Stimulated activated naive CD8-positive, alpha-beta T cell treated with anti-CD3 and anti-CD28 coated beads, Interleukin-15, amount 100 ng/mL, for 72 hours (primary cell): ENCODE data around the gene MINDY4B.
A peak's percentile ranks its signal among the peaks of the same experiment; 100 is the strongest.
"Not testable (repeated sequence)": the region's sequence is repeated elsewhere in the genome, so short reads cannot be mapped to it uniquely, and the experiment has no call there.

Experiments
- ATAC-seq: fragments of 150-1000 bp; cut with Tn5 transposase; 2 replicates; pipeline ENCODE4 v1.10.0; 2021; ENCODE audit warnings: mild to moderate bottlenecking, moderate library complexity
- DNase-seq, 2 donors: peaks; one replicate each; pipeline ENCODE4 v3.0.0; 2021 to 2022
- H3K27ac Mint-ChIP-seq, 2 donors: one replicate each; pipeline ENCODE4 v1.8.0; 2022; ENCODE audit warnings: mild to moderate bottlenecking in 2 of 2, mixed read lengths in 2 of 2, moderate library complexity in 2 of 2
- H3K27me3 Mint-ChIP-seq: one replicate; pipeline ENCODE4 v1.8.0; 2022; ENCODE audit warnings: mixed read lengths
- H3K4me1 Mint-ChIP-seq: one replicate; pipeline ENCODE4 v1.8.0; 2022; ENCODE audit warnings: mild to moderate bottlenecking, mixed read lengths
- H3K4me3 Mint-ChIP-seq, 2 donors: one replicate each; pipeline ENCODE4 v1.8.0; 2022; ENCODE audit warnings: mild to moderate bottlenecking in 2 of 2, mixed read lengths in 2 of 2, moderate library complexity in 1 of 2
- H3K9me3 Mint-ChIP-seq, 2 donors: one replicate each; pipeline ENCODE4 v1.8.0; 2022; ENCODE audit warnings: mixed read lengths in 2 of 2

Gene MINDY4B

DNA sequence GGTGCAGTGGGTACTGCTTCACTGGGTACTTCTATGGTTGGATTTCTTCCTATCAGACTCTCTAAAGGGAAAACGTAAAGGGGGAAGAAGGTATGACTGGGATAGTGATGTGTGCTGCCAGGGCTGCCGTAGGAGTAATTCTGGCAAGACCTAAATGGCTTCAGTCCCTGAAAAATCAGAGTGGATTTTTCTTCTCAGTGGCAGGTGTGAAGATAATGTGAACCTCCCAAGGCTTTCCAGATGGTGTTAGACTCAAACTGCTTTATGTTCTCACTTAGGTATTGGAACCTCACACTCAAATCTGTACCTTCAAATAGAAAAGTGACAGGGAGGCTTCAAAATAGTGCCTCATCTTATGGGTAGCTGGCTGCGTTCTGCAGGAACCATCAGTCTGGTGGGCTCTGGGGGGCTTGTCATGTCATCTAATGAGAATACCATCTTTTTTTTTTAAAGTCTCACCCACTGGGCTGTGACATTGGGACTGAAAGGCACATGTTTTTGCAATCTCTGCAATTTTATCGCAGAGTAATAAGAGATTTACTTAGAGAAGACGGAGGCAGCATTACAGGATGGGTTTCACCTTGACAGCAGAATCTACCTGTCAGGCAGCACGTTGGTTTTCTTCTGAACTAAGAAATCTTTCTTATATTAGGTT lies 28.5 kb downstream of the MINDY4B start:
- Mint-ChIP-seq H3K4me1 (no peaks in the 10 kb centered on the region), H3K4me3 (no peak overlapping the region), H3K27ac (no peak overlapping the region), H3K9me3 (no peaks in the 10 kb centered on the region), H3K27me3 (no peaks in the 10 kb centered on the region)
- ATAC-seq (no peak), DNase-seq (no peak)

DNA sequence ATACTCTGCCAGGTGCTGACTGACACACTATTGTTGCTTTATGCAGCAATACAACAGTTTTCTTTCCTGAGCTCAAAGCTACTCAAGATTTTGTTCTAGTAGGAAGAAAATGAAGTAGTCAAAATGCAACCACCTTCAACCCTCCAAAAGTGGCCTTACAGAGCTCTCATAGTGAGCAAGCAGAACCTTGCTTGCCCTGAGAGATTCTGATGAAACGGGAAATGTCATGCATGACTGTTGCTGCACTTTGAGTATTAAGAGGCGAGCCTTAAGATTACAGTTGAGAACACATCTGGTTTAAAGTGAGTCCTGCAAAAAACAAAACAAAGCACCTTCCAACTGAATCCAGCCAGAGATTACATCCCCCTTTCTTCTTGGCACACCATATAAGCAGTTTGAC lies 29.7 kb downstream of the MINDY4B start:
- DNase-seq (no peak), ATAC-seq (no peak)
- Mint-ChIP-seq H3K27me3 (no peaks in the 10 kb centered on the region), H3K27ac (no peak overlapping the region), H3K4me1 (no peaks in the 10 kb centered on the region), H3K4me3 (no peak overlapping the region), H3K9me3 (no peaks in the 10 kb centered on the region)

GRCh38 chr3:150874666-150875219 lies 30.5 kb downstream of the MINDY4B start:
- Mint-ChIP-seq H3K27ac (no peak overlapping the region), H3K4me3 (no peak overlapping the region), H3K27me3 (no peaks in the 10 kb centered on the region), H3K4me1 (no peaks in the 10 kb centered on the region), H3K9me3 (no peaks in the 10 kb centered on the region)
- DNase-seq (no peak), ATAC-seq (no peak)

- Mint-ChIP-seq H3K27me3 (peaks cover 18% of the 10 kb centered on the region), H3K9me3 (no peaks in the 10 kb centered on the region), H3K4me1 (no peaks in the 10 kb centered on the region), H3K4me3 (no peak overlapping the region), H3K27ac (no peak overlapping the region)
- no peak for DNase-seq
- ATAC-seq: no peak
Observed at GRCh38 chr3:150871192-150871591, 34.0 kb downstream of the MINDY4B start.

GRCh38 chr3:150870406-150870805 lies 34.8 kb downstream of the MINDY4B start:
- Mint-ChIP-seq H3K4me3 (no peak overlapping the region), H3K27me3 (peaks cover 23% of the 10 kb centered on the region), H3K4me1 (no peaks in the 10 kb centered on the region), H3K9me3 (no peaks in the 10 kb centered on the region), H3K27ac (no peak overlapping the region)
- no peak for DNase-seq
- no peak for ATAC-seq

- Mint-ChIP-seq H3K9me3 (no peaks in the 10 kb centered on the region), H3K4me3 (no peak overlapping the region), H3K27me3 (peaks cover 39% of the 10 kb centered on the region), H3K27ac (no peak overlapping the region), H3K4me1 (peaks cover 10% of the 10 kb centered on the region)
- ATAC-seq: no peak
- no peak for DNase-seq
Observed at GRCh38 chr3:150868282-150868681, 37.0 kb downstream of the MINDY4B start.

GRCh38 chr3:150867434-150867833 lies 37.8 kb downstream of the MINDY4B start:
- H3K9me3 Mint-ChIP-seq: no peaks in the 10 kb centered on the region
- no peak for ATAC-seq
- H3K27ac Mint-ChIP-seq: no peak overlapping the region
- peaks cover 10% of the 10 kb centered on the region for H3K4me1 Mint-ChIP-seq
- DNase-seq: no peak
- no peak overlapping the region for H3K4me3 Mint-ChIP-seq
- H3K27me3 Mint-ChIP-seq: peaks cover 39% of the 10 kb centered on the region

DNA sequence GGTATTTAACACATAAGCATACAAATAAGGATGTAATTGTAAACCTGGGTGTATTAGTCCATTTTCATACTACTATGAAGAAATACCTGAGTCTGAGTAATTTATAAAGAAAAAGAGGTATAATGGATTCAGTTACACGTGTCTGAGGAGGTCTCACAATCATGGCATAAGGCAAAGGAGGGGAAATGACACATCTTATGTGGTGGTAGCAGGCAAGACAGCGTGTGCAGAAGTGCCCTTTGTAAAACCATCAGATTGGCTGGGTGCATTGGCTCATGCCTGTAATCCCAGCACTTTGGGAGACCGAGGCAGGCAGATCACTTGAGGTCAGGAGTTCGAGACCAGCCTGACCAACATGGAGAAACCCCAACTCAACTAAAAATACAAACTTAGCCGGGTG lies 41.3 kb downstream of the MINDY4B start:
- not testable (repeated sequence) for H3K27ac Mint-ChIP-seq, H3K9me3 Mint-ChIP-seq, DNase-seq, ATAC-seq, H3K4me1 Mint-ChIP-seq, H3K4me3 Mint-ChIP-seq
- peaks cover 39% of the 10 kb centered on the region for H3K27me3 Mint-ChIP-seq

GRCh38 chr3:150861851-150862250 lies 43.4 kb downstream of the MINDY4B start:
- ATAC-seq: no peak
- Mint-ChIP-seq H3K9me3 (no peaks in the 10 kb centered on the region), H3K27me3 (peaks cover 32% of the 10 kb centered on the region), H3K4me1 (peaks cover 10% of the 10 kb centered on the region), H3K4me3 (no peak overlapping the region), H3K27ac (no peak overlapping the region)
- no peak for DNase-seq

DNA sequence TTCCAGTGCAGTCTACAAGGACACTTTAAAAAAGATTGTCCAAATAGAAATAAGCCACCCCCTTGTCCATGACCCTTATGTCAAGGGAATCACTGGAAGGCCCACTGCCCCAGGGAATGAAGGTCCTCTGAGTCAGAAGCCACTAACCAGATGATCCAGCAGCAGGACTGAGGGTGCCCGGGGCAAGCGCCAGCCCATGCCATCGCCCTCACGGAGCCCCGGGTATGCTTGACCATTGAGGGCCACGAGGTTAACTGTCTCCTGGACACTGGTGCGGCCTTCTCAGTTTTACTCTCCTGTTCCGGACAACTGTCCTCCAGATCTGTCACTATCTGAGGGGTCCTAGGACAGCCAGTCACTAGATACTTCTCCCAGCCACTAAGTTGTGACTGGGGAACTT lies 47.3 kb downstream of the MINDY4B start:
- ATAC-seq: not testable (repeated sequence)

GRCh38 chr3:150850191-150850590 lies 55.0 kb downstream of the MINDY4B start:
- Mint-ChIP-seq H3K4me1 (no peaks in the 10 kb centered on the region), H3K4me3 (no peak overlapping the region), H3K9me3 (peaks cover 6 to 10% of the 10 kb centered on the region in 2 donors), H3K27ac (no peak overlapping the region), H3K27me3 (peaks cover 11% of the 10 kb centered on the region)
- no peak for ATAC-seq
- DNase-seq: no peak

More for the DNA sequence above, 47.3 kb downstream of the MINDY4B start:
- H3K4me1 Mint-ChIP-seq, H3K9me3 Mint-ChIP-seq, DNase-seq, H3K4me3 Mint-ChIP-seq, H3K27ac Mint-ChIP-seq: not testable (repeated sequence)
- peaks cover 24% of the 10 kb centered on the region for H3K27me3 Mint-ChIP-seq

DNA sequence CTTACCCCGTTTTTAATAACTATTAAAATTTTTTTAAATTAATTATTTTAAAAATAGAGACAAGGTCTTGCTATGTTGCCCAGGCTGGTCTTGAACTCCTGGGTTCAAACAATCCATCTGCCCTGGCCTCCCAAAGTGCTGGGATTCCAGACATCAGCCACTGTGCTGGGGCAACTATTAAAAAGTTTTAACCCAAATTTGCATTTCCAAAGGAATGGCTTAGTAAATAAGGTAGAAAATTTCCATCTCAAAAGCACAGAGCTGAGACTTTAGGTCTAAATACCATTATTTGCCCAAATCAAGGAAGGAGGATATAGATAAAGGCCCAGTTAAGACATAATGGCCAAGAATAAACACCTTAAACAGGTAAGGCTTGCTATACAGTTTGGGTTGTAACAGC lies 56.4 kb downstream of the MINDY4B start:
- no peak for ATAC-seq
- H3K27me3 Mint-ChIP-seq: no peaks in the 10 kb centered on the region
- no peaks in the 10 kb centered on the region for H3K4me1 Mint-ChIP-seq
- H3K27ac Mint-ChIP-seq: no peak overlapping the region
- no peak for DNase-seq
- no peak overlapping the region for H3K4me3 Mint-ChIP-seq
- peaks cover 6 to 10% of the 10 kb centered on the region in 2 donors for H3K9me3 Mint-ChIP-seq

DNA sequence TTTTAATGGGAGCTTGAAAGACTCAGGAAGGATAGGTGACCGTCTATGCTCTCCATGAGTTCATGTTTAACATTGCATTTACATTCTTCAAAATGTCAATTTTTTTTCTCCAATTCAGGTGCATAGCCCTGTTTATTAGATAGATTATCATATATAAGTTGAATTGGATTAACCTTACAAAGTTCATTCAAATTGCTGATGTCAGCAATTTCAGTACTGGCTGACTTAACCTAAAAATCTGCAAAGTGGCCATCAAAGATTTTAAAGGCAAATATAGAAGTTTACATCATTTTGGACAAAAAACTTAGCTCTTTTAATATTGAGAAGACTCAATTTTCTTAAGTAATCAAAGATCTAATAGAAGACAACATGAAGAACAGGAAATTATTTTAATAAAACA lies 57.8 kb downstream of the MINDY4B start:
- no peak overlapping the region for H3K4me3 Mint-ChIP-seq
- H3K27me3 Mint-ChIP-seq: peaks cover 7% of the 10 kb centered on the region
- DNase-seq (no peak), ATAC-seq (no peak)
- no peaks in the 10 kb centered on the region for H3K4me1 Mint-ChIP-seq
- H3K27ac Mint-ChIP-seq: no peak overlapping the region
- H3K9me3 Mint-ChIP-seq: peaks cover 6 to 10% of the 10 kb centered on the region in 2 donors

GRCh38 chr3:150844484-150844883 lies 60.8 kb downstream of the MINDY4B start:
- DNase-seq: no peak
- Mint-ChIP-seq H3K9me3 (no peaks in the 10 kb centered on the region), H3K27me3 (peaks cover 23% of the 10 kb centered on the region)

DNA sequence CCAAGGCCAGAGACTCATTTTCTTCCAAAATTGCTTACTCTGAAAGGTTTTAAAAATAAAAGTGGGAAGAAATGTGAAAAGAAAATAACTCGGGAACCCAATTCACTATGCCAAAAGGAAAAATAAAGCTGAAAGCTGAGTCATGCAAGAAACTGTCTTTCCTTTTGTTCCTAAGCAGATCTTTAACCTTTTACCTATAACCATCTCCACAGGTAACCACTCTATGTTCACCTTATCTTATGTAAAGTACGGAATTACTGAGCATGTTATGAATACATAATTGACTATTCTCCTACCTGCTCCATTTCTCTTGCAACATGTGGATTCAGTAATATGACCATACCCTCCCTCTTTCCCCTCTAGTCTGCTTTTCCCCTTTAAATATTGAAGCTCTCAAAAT lies 62.0 kb downstream of the MINDY4B start:
- Mint-ChIP-seq H3K27me3 (peaks cover 32% of the 10 kb centered on the region), H3K9me3 (no peaks in the 10 kb centered on the region), H3K4me1 (no peaks in the 10 kb centered on the region), H3K4me3 (no peak overlapping the region), H3K27ac (no peak overlapping the region)
- no peak for DNase-seq
- ATAC-seq: no peak

More at GRCh38 chr3:150844484-150844883, 60.8 kb downstream of the MINDY4B start:
- H3K4me1 Mint-ChIP-seq: no peaks in the 10 kb centered on the region
- ATAC-seq: no peak
- H3K27ac Mint-ChIP-seq: no peak overlapping the region
- H3K4me3 Mint-ChIP-seq: no peak overlapping the region

GRCh38 chr3:150840802-150841515 lies 64.3 kb downstream of the MINDY4B start:
- DNase-seq: no peak
- ATAC-seq: peak; percentile 43
- no peaks in the 10 kb centered on the region for H3K4me1 Mint-ChIP-seq
- no peaks in the 10 kb centered on the region for H3K9me3 Mint-ChIP-seq
- H3K27me3 Mint-ChIP-seq: peaks cover 37% of the 10 kb centered on the region
- H3K27ac Mint-ChIP-seq: no peak overlapping the region
- no peak overlapping the region for H3K4me3 Mint-ChIP-seq
